GM18873 (cell line): ENCODE data around the gene RALY.
"Not testable (repeated sequence)": the region's sequence is repeated elsewhere in the genome, so short reads cannot be mapped to it uniquely, and the experiment has no call there.

Source experiments
- ATAC-seq: cut with Tn5 transposase; IDR thresholded peaks from one replicate; pipeline ENCODE4 v1.9.1; 2021; ENCODE audit warnings: mild to moderate bottlenecking, moderate library complexity, moderate number of reproducible peaks; ENCODE audit not compliant: unreplicated experiment, low FRiP score

RALY gene

DNA sequence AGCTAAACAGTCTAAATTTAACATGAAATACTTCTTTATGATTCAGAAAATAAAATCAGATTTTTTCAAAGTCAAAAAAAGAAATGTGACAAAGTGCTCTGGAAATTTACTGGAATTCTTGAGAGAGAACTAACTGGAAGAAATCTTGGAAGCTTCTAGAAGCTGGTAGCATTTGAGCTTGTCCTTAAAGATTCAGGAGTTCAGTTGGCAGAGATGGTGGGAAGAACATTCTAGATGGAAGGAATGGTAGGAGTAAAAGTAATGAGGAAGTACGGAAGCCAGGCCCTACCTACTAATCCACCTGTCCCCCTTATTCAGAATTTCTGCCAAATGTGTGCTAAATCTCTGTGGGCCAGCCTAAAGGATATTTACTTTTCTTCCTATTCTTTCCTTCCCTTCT is 21.2 kb downstream of the RALY start:
- ATAC-seq = no peak

DNA sequence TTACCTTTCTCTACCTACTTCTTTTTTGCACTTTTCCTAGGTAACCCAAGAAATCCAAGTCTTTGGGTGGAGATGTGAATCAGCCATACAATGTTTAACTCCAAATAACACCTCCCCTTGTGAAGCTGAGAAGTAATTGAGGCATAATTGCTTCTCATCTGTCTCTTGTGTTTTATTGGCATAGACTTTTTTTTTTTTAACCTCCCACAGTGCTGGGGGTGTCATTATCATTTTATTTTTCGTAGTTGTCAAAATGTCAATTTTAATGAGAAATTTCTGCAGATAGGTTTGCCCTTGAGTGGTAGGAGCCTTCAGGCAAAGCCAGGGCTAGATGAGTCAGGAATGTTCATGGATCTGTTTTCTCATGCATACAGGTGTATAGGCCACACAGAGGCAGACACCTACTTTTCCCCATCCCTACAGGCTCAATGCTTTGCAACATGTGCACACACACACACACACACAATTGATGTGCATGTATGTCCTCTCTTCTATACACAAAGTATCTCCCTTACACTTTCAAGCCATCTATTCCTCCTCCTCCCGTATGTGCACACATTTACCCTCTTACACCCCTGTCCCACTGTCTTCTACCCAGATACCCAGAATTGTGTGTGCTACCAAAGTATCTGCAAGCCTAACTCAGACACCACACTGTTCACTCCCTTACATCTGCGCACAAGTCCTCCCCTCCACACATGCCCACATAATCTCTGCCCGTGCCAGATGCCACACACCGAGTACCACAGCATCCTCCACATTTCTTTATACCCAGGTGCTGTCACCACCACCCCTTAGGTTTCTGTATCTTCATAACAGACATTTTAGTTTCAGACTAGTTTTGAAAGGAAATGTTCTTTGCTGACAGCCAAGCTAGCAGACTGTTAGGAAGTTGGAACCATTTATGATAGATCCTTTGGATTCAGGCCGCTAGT is 22.0 kb downstream of the RALY start:
- ATAC-seq = no peak

DNA sequence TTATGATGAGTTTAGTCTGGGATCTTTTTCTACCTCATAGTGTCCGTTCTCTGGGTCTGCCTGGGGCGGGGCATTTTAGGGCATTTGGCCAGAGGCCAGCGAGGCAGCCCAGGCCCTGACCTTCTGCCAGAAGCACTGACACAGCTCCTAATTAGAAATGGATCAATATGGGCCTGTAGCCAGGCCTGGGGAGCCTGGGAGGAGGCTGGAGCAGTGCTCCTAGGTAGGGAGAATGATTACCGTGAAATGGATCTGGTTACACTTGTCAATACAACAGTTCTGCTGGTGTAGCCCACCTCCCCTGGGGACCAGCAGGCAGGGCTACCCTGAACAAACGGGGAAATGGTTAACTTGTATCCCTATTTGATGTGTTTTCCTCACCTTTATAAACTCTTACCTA is 23.0 kb downstream of the RALY start:
- ATAC-seq = no peak

DNA sequence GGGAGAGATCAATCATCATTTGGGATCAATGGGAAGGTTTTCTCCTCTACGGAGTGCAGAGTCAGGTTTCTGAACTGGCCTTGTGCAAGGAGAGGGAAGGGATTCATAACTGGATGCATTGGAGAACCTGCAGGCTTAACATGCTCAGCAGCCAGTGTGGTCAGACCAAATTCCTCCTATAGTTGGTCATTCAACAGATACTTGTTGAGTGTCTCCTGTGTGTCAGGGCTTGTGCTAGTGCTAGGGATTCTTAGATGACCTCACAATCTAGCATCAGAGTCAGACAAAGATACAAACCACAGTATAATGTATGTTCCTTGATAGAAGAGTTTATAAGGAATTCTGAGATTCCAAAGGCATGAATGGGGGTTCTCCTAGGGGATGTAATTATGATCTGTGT is 23.9 kb downstream of the RALY start:
- ATAC-seq = no peak

DNA sequence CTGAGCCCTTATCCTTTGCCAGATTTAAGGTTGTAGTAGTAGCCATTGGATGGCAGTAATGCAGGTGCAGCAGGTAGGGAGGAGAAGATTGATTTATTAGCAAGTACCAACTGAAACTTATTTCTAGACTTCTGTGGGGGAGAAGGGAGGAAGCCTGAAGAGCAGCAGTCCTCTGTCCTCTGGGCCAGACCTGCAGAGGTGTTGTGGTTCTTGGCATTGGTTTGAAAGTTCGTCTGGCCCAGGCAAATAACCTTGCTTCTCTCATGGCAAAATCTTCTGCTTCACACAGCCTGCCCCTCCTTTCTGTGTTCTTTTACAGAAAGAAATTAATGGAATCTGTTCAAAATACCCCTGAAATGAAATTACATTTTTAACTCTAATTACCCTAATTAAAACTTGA is 24.5 kb downstream of the RALY start:
- ATAC-seq = no peak

DNA sequence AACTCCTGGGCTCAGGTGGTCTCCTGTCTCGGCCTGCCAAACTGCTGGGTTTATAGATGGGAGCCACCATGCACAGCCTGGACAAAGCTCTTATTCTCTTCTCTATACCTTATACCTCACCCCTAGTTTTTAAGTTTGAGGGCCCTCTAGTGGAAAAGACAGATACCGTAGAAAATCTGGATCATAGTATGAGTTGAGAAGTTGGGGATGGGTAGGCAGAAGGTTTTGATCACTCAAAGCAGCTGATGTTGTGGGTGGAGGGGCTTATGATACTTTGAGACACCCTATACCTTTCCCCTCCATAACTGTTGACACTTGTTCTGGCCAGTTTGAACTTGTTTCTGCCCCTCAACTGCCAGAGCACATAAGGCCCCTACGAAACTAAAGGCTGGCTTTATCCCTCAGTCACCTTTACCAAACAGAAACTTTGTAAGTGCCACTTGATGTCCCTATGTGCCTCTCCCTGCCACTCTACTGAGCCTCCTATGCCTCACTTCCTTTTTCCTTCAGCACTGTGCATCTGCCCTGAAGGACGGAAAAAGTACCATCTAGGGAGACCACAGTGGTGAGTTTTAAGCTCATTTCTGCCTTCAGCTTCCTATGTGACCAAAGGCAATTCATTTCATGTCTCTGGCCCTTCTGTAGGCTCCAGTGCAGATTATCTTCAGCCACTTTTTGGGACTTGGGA is 28.6 kb downstream of the RALY start:
- ATAC-seq = no peak

DNA sequence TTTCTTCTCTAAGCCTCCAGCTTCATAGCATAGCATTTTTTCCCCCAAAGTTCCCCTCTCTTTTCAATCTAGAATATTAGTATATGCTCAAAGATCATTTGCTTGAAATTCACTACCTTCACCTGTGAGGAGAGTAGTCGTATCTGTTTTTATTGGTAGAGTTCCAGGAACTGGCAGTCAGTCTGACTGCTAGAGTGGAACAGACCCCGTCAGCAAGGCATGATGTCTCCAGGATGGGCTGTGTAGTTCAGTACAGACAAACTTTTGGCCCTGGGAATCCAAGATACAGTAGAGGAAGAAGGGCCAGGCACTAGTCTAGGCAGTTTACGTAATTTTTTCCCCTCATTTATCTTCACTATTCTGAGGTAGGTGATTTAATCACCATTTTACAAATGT is 29.1 kb downstream of the RALY start:
- no peak for ATAC-seq

DNA sequence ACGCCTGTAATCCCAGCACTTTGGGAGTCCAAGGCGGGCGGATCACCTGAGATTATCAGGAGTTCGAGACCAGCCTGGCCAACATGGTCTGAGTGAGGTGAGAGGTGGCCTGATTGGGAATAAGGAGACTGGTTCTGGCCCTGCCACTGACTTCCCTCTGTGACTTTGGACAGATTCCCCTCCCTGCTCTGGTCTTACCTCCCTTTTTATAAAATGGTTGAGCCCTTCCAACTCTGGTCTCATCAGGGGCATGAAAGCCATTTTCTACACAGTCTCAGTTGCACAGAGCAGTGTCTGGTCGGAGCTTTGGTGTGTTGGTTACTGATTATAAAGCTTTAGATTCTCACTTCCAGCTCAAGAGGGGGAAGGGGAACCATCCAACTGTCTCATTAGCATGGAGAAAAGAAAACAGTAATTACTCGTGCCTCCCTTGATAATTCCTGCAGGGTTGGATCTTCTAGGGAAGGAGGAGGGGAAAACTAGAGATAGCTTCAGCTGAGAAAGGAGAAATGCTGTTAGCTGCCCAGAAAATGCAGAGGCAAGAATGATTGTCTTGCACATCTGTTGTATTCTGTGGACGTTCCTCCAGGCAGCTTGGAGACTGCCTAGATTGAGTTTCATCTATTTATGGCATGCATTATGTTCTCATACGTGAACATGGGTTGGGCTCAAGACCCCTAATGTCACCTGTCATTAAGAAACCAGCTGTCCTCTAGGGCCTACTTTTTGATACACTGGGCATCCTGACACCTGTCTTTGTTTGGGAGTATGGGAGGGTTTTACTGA is 30.4 kb downstream of the RALY start:
- ATAC-seq = no peak

DNA sequence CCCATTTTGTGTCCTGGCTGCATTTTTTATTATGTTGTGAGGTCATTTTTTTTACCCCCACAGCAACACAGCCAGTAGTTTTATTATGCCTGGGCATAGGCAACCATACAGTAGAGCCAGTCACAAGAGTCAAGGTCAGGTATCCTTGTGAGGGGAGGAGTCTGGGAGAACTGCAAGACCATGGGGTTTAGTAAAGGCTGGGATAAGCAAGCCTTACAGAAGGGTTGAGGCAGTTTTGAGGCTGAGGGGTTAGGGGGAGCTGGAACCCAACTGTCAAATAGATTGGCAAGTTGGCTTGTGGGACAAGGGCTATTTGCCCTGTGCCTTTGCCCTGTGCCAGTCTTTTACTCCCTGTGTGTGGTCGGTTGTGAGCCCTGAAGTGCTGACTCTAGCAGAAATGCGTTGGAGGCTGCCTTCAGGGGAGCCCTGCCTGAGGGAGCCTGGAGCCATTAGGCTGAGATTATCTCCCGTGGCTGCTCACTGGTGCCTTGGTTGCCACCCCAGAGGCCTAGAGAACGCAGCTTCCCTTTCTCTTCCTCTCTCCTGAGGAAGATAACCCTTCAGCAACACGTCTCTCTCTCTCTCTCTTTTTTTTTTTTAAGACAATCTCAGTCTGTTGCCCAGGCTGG is 31.1 kb downstream of the RALY start:
- ATAC-seq = no peak

DNA sequence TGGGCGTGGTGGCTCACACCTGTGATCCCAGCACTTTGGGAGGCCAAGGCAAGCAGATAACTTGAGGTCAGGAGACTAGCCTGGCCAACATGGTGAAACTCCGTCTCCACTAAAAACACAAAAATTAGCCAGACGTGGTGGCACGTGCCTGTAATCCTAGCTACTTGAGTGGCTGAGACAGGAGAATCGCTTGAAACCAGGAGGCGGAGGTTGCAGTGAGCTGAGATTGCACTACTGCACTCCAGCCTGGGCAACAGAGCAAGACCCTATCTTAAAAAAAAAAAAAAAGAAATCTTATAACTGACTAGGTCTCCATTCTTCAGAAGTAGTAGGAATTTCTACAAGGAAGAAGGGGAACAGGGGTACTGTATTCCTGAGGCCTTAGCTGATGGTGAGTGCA is 34.3 kb downstream of the RALY start:
- not testable (repeated sequence) for ATAC-seq

DNA sequence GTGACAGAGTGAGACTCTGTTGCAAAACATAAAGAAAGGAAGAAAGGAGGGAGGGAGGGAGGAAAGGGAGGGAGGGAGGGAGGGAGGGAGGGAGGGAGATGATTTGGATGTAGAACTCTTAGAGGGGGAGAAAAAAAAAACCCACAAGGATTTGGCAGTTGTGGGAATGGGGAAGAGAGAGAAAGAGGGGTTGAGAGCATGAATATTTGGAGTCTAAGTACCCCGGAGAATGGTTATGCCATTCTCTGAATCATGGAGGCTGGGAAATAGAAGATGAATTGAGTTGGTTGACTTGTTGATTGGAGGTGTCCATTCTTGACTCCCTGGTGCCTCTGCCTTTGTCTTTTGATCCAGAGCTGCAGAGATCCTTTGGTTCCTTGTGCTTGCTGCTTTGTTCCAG is 35.7 kb downstream of the RALY start:
- ATAC-seq = no peak

DNA sequence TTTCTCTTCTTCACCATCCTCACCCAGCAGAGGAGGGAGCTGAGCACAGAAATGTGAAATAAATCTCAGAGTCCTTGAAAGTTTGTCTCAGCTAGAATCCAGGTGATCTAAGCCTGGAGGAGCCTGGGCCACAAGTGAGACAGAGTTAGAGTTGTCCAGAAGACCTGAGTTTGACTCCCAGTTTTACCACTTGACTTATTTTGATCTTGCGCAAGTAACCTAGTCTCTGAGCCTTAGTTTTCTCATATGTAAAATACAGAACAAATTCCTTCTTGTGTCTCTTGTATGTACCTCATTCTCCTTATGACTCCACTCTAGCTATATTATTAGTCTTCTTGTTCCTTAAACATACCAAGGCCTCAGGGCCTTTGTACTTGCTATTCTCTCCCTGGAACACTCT is 36.7 kb downstream of the RALY start:
- ATAC-seq = no peak

DNA sequence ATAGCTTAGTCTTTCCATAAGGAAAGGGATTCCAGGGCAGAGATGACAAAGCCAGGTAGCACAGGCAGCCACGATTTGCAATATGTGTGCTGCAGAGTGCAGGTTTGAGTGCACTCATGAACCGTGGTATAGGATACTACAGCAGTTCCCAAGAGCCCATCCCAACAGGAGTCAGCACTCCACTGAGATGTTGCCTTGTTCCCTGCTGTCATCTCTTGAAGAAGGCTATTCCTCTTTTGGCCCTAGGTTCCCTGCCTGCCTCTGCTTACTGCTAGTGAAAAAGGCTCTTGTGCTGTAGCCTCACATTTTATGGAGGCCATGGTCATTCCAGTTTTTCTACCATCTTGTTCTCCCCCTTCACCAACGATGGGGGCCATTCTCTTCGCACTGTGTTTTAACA is 40.2 kb downstream of the RALY start:
- ATAC-seq = no peak

DNA sequence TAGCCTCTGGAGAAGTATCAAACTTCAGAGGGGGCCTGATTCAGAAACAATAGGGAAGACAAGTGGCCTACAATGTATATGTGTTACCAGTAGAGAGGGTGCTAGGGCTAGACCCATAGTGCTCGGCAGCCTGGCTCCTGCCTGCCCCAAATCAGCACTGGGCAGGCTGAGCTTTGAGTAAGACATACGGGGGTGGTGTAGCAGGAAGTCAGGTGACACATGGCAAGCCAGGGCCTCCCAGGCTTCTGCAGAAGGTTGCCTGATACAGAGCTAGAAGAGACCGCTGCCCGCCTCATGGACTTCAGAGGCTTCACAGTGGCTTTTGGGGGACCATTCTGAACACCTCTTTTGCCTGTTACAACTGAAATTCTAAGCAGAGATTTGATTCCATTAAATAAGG is 43.4 kb downstream of the RALY start:
- no peak for ATAC-seq

DNA sequence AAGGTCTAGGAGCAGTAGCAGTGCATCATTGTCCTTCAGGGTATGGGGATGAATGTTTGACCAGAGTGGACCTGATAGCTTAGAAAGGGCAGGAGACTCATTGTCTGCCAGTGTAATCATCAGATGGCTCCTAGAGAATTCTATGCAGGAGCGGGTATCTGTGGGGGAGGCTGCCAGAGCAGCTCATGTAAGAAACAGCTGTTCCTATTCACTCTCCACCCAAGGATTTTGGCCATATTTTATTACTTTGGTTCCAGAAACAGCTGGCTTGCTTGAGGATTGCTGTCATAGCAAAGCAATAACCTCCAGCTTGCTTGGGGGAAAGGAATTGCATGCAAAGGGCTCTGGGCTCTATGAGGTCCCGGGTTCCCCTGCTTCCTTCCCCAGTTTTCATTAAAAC is 44.1 kb downstream of the RALY start:
- no peak for ATAC-seq

DNA sequence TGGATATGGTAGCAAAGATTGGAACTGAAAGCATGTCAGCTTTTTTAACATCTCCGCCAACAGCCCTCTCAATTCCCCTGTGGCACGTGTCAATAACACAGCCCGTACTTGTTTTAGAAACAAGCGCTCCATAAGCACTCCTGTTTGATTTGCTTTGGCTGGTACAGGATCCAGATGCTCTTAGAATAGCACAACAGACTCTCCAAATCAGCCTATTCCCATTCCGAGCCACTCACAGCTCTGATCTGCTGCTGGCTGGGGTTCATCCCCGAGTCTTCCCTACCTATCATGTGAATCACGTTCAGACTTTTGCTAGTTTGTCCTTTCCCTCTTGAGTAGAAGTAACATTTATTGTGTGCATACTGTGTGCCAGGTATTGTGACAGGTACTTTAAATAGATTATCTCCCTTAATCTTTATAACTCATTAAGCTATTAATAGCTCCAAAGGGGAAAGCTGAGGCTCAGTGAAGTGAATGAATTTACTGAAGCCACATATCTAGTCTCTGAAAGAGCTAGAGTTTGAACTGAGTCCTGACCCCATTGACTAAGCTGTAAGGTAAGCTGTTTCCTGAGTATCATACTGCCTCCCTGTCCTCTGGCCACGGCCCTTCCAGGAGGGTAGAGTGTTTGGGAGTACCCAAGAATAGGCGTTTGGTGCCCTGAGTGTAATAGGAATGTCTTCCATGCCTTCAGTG is 46.7 kb downstream of the RALY start:
- ATAC-seq = no peak

DNA sequence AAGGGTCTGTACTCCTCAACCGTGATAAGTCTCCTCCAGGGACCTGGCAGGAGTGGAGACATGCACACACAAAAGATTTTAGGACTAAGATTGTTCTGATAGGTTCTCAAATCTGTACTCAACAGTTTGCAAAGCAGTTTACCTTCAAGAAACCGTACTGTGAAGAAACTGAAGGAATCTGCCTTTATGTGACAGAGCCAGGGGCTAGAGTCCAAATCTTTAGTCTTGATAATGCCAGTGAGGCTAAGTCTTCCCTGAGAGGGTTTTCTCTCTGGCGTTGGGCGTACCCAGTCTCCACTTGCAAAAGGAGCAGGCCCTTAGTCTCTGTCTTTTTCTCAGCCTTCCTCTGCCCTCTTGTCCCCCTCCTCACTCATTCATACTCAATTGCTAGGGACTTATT is 47.5 kb downstream of the RALY start:
- no peak for ATAC-seq

DNA sequence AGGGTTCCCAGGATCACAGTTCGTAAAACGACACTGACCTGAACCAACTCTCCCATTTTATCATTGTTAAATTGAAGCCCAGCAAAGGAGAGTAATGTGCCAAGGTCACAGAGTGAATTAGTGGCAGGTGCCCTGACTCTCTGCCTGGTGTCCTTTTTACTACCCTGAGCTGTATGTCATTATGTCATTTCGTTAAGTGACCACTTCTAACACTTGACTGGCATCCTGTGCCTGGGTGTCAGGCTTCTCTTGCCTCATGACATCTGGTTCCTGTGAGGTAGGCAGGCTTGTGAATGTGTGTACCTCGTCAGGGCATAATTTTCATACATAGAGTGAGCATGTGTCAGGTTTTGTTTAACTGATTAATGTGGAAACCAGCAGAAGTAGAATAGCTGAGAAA is 48.6 kb downstream of the RALY start:
- no peak for ATAC-seq

DNA sequence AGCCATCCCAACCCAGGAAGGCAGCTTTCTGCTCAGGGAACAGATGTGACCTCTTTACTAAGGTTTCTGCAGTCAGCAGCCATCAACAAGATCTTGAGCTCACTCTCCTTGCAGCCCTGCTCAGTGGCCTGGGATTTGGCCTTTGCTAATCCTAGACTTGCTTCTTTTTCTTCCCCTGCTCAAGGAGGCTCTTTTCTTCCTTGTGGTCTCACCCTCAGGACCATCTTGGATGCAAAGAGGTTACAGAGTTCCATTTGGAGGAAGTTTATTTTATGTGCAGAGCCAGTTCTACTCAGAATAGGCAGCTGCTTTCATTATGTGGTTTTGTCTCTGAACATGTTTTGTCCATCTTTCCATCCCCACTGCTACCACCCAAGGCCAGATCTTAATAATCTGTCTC is 49.3 kb downstream of the RALY start:
- no peak for ATAC-seq

DNA sequence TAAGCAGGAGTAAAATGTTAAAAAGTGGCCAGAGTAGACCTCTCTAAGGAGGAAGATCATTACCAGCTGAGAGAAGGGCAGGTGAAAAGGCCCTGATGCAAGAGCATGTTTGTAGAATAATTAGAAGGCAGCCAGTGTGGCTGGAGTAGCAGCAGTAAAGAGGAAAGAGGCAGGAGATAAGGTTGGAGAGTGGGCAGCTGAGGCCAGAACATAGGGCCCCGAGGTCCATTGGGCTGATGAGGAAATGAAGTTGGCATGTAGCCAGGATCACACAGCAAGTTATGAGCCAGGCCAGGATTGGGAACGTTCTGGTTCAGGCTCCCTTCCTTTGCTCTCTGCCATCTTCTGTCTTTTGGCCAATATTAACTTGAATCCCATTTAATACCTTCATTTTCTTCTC is 51.6 kb downstream of the RALY start:
- ATAC-seq = no peak
